K562 (cell line): Measurements from ENCODE around the gene OXNAD1. TPM values are rescaled to one million over a fixed set of nuclear protein-coding genes. Genes with fewer than 3 reads are reported as not detected.

ENCODE experiments used
- E2F8 ChIP-seq: fragments of 450-650 bp; IDR thresholded peaks from 2 replicates; pipeline ENCODE4 v1.7.1; 2018; ENCODE audit warnings: mild to moderate bottlenecking, low read depth; ENCODE audit not compliant: partially characterized antibody
- NR2C2 ChIP-seq, 2 experiments: fragments of 200-800 bp in 1 of 2; sonication (Bioruptor generic) in 1 of 2; sonication (generic) in 1 of 2; formaldehyde crosslinking in 1 of 2; IDR thresholded peaks; 2 replicates each; pipeline versions ENCODE4 v1.6.1 to v1.8.0; 2016 to 2022; ENCODE audit warnings: mild to moderate bottlenecking in 1 of 2, missing compliant biosample characterization in 1 of 2, missing genetic modification characterization in 1 of 2, missing genetic modification reagents in 1 of 2
- PURB ChIP-seq: sonication (generic); formaldehyde crosslinking; IDR thresholded peaks from 2 replicates; pipeline ENCODE4 v1.9.0; 2021; ENCODE audit warnings: low read depth, mild to moderate bottlenecking, missing genetic modification reagents
- polyA plus RNA-seq, 8 experiments: library from polyadenylated mRNA; depleted of rRNA in 4 of 8; stranded (reverse) in 5 of 8; unstranded in 3 of 8; fragments of >200 nt; fragmentation: Nextera tagmentation in 2 of 8; fragmentation: Illumina TruSeq in 1 of 8; extraction: Ambion mirVana in 2 of 8; extraction: Trizol in 1 of 8; gene quantifications; 2 replicates each; pipeline versions ENCODE4 v1.2.1 to v1.2.3, GENCODE V29; 2011 to 2014; ENCODE audit warnings: inconsistent platforms in 1 of 8, missing spikeins in 1 of 8
- total RNA-seq, 7 experiments: library from RNA; depleted of rRNA in 6 of 7; stranded (reverse); fragments of >200 nt in 6 of 7; fragmentation: Illumina TruSeq in 2 of 7; extraction: Trizol in 2 of 7; gene quantifications; 2 replicates each; pipeline versions ENCODE4 v1.2.1 to v1.2.3, GENCODE V29; 2011 to 2021; ENCODE audit warnings: low replicate concordance in 1 of 7
- TF ChIP-seq, protein P1 (sequence below): fragments of 250-450 bp; sonication (Bioruptor Pico); IDR thresholded peaks from 2 replicates; pipeline ENCODE4 v1.4.0; 2020; ENCODE audit warnings: mild to moderate bottlenecking, moderate library complexity

OXNAD1 gene
- total and polyA plus RNA-seq, 9 of the 15 experiments (the other 6 are each of a cell fraction or from before 2014, with no cell fraction given) = 12.8 to 44.4 (median 41.1) TPM

DNA sequence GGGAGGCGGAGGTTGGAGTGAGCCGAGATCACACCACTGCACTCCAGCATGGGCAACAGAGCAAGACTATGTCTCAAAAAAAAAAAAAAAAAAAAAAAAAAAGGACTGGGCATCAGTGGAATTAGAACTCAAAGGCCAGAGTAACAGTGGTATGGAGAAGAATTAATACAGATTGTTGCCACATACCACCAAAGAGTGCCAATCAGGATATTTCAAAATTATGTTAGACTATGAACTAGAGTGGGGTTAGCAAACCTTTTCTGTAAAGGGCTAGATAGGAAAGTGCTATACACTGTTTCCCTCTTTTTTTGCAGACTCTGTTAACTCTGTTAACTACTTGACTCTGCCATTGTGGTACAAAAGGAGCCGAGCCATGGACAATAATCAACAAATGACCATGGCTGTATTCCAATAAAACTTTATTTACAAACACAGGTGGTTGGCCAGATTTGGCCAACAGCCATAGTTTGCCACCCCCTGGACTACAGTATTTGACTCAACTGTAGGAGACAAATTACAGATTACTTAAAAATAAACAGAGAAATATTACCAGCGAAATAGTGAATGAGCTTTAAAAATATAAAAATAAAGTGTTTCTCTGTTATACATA is 28.9 kb upstream of the OXNAD1 start (continued):
- TF ChIP-seq E2F8 (no peak), PURB (CRISPR knock-in tag) (no peak), NR2C2 (CRISPR knock-in tag; IDR thresholded peaks at IDR 0.05) (no peak), NR2C2 (tag; IDR thresholded peaks at IDR 0.05) (no peak)
- TF ChIP-seq, protein P1, sequence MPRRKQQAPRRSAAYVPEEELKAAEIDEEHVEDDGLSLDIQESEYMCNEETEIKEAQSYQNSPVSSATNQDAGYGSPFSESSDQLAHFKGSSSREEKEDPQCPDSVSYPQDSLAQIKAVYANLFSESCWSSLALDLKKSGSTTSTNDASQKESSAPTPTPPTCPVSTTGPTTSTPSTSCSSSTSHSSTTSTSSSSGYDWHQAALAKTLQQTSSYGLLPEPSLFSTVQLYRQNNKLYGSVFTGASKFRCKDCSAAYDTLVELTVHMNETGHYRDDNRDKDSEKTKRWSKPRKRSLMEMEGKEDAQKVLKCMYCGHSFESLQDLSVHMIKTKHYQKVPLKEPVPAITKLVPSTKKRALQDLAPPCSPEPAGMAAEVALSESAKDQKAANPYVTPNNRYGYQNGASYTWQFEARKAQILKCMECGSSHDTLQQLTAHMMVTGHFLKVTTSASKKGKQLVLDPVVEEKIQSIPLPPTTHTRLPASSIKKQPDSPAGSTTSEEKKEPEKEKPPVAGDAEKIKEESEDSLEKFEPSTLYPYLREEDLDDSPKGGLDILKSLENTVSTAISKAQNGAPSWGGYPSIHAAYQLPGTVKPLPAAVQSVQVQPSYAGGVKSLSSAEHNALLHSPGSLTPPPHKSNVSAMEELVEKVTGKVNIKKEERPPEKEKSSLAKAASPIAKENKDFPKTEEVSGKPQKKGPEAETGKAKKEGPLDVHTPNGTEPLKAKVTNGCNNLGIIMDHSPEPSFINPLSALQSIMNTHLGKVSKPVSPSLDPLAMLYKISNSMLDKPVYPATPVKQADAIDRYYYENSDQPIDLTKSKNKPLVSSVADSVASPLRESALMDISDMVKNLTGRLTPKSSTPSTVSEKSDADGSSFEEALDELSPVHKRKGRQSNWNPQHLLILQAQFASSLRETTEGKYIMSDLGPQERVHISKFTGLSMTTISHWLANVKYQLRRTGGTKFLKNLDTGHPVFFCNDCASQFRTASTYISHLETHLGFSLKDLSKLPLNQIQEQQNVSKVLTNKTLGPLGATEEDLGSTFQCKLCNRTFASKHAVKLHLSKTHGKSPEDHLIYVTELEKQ (CRISPR knock-in tag) = no peak
